HG03280 (cell line): ENCODE measurements around the gene PIK3R2.
A peak's percentile ranks its signal among the peaks of the same experiment; 100 is the strongest.
"Not testable (repeated sequence)": the region's sequence is repeated elsewhere in the genome, so short reads cannot be mapped to it uniquely, and the experiment has no call there.

Source experiments
- ATAC-seq: cut with Tn5 transposase; IDR thresholded peaks from one replicate; pipeline ENCODE4 v1.9.1; 2021; ENCODE audit warnings: mild to moderate bottlenecking, moderate library complexity; ENCODE audit not compliant: unreplicated experiment

Gene PIK3R2

DNA sequence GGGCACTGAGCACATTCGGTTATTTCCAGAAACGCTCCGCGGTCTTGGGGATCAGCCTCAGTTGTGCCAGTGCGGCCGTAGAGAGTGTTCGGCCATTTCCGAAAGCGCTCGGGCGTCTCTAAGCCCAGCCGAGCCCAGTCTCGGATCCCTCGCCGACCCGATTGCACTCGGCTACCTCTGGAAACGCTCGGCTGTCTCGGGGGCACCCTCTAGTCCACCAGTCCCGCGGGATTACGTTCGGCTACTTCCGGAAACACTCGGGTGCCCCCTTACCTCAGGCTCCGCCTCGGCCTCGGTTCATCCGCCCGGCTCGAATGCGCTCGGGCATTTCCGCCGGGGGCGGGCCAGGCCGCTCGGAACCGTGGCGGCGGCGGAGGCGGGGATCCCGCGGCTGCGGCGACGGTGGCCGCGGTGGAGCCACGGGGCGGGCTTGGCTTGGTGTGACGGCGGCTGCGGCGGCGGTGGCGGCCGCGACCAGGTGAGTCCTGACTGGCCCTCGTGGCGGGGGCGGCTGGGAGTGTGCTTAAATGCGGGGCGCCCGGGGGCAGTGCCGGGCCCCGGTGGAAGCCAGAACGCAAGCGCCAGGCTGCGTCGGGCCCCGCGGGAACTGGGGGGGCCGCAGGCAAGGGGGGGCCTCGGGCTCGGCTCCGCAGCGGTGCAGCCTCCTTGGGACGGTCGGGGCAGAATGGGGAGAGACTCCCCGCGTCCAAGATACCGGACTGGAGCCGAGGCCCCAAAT, at the start of gene PIK3R2:
TSS of gene PIK3R2 (plus strand) at position 347 of the 739 bp plus-strand sequence. CDS start 2,717 bp downstream, outside the sequence.
- peak; percentile 75 for ATAC-seq

DNA sequence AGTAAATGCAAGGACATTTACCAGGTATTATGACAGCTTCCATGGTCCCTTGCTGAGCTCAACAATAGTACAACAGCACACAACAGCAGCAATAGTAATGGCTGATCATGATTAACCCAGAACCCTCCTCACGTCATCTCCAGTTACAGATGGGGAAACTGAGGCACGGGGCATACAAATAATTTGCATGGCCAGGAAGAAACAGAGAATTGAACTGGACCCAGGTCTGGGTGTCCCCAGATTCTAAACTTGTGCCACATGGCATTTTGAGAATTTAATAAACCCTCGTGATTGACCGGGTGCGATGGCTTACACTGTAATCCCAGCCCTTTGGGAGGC, 48.2 kb upstream of the PIK3R2 start:
- ATAC-seq: no peak

DNA sequence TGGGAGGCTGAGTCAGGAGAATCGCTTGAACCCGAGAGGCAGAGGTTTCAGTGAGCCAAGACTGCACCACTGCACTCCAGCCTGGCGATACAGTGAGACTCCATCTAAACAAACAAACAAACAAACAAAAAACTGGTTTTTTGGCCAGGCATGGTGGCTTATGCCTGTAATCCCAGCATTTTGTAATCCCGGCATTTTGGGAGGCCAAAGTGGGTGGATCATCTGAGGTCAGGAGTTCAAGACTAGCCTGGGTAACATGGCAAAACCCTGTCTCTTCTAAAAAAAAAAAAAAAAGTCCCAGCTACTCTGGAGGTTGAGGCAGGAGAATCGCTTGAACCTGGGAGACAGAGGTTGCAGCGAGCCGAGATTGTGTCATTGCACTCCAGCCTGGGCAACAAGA, 47.7 kb upstream of the PIK3R2 start:
- ATAC-seq: not testable (repeated sequence)

- ATAC-seq: no peak
These were observed 45.7 kb upstream of the PIK3R2 start for GRCh38 chr19:18107235-18107634.

GRCh38 chr19:18108897-18109296, 44.1 kb upstream of the PIK3R2 start:
- no peak for ATAC-seq

DNA sequence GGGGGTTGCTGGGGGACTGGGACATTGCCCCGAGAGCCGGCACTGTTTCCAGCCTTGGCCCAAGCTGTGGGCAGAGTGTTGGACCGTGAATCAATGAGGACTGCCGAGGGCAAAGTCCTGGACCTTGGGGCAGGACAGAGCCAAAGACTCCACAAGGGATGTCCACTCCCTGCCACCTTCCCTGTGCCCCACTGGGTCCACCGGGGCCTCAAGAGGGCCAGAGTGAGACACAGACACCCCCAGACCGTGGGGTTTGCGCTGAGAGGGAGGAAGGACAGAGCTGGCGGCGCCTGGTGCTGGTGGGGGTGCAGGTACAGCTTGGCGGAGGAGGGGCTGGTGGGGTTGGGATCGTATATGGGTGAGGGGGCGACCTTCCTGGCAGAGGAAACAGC, 43.6 kb upstream of the PIK3R2 start:
- no peak for ATAC-seq

DNA sequence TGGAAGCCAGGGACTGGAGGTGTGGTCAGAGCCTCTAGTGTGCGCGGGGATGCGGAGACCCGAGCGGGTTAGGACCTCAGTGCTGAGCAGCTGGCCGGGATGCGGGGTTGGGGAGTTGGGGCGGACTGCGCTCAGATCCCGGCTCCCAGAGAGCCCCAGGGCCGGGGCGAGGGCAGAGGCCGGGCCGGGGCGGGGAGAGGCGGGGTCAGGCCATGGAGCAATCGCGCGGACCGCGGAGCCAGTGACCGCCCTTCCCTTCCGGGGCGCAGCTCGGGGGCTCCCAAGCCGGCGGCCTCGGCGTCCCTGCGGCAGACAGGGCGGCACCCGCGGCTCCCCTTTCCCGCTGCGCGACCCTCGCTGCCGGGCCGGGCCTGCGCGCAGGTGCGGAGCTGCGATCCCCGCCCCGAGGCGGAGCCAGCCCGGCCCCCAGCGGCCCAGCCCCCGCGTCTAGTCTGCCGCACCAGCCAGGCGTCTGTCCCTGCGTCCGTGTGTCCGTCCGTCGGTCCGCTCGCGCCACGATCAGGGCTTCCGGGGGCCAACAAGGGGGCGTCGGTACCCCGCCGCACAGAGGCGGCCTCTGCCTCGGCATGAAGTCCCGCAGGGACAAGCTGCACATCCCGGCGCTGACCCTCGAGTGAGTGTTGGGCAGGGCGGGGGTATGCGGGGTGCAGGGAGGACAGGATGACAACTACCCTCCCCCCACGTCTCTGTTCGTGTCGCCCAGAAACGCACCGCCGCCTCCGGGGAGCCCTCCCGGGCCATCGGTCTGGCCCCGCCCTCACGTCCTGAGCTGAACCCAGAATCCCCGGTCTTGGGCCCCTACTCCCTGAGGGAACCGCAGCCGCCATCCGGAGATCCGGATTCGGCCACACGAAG, 43.0 kb upstream of the PIK3R2 start:
- no peak for ATAC-seq

- no peak for ATAC-seq
These were observed 42.2 kb upstream of the PIK3R2 start for GRCh38 chr19:18110609-18111232.

DNA sequence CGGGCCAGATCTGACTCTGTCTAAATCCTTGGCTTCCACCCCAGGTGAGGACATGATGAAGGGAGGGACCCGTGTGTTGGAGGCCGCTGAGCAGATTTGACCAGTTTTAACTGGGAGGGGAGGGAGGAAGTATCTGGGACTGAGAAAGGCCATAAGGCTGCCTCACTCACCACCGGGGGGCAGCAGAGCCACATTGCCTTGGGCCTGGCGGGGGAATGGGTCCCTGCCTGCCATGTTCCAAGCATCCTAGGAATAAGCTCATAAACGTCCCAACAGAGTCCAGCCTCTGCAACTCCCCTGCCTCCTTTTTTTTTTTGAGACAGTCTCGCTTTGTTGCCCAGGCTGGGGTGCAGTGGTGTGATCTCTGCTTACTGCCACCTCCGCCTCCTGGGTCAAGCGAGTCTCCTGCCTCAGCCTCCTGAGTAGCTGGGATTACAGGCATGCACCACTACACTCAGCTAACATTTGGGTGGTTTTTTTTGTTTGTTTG, 39.9 kb upstream of the PIK3R2 start:
- no peak for ATAC-seq

GRCh38 chr19:18113827-18114226, 39.1 kb upstream of the PIK3R2 start:
- no peak for ATAC-seq

DNA sequence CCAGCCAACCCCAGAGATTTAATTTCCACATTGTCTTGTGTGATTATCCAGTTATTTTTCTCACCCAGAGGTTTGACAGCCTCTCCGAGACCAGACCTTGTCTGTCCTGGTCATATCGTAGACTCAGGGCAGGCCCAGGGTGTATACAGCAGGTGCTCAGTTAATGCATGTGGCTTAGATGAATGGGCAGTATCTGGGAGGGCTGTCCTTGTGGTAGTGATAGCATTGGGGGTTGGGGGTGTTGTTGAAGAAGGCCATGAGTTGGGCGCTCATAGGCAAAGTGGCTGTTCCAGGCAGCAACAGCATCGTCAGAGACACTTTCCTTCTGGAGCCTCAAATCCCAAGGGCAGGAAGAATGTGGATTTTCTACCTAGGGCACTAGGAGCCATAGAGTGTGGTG, 38.5 kb upstream of the PIK3R2 start:
- ATAC-seq: no peak

- ATAC-seq: no peak
These were observed 35.6 kb upstream of the PIK3R2 start for GRCh38 chr19:18117364-18117691.

GRCh38 chr19:18117692-18118378, 35.1 kb upstream of the PIK3R2 start:
- ATAC-seq: peak; percentile 90

GRCh38 chr19:18118420-18119012, 34.4 kb upstream of the PIK3R2 start:
- ATAC-seq: no peak

DNA sequence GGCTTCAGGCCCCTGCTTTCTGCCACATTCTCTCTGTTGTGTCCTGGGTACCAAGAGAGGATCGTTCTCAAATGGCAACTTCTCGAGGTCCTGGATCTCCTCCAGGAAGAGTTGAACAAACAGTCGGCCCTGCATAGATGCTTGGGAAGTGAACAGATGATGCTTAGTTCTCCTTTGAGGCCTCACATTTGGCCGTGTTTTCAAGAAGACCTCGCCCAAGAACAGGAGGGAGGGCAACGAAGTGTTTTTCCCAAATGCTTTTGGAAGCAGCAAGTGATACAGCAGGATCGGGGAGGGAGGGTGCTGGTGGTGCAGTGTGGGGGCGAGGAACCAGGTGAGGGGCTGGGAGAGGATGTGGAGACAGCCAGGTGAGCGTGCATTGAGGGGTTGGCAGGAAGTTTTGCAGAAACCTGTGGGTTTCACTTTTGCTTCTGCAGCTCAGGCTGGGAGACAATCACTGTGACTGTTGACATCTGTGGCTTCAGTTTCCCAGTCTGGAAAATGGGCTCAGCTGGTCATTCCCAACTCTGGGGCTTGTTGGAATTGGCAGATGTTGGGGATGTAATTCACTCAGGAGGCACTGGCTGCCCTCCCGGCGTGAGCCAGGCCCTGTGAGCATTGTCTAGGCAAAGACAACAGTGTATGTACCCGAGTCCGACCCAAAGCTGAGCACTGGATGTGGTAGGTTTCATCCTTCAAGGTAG, 33.8 kb upstream of the PIK3R2 start:
- ATAC-seq: no peak

GRCh38 chr19:18119717-18120105, 33.3 kb upstream of the PIK3R2 start:
- ATAC-seq: no peak

DNA sequence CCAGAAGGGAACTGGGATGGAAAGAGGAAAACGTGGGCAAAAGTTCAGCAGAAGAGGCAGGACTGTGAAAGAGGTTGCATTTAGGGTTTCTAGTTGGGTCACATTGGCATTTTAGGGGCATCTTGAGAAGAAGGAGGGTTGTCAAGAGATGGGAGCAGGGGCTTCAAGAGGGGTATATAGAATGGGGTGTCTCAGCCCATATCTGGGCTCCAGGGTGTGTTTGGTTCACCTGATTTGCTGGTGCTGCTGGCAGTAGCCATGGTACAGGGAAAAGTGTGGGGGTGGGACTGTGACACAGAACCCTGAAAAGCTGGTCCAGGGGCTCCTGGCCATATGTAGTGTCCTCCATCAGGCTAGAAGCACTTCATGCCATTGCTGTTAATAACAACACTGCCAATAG, 32.8 kb upstream of the PIK3R2 start:
- ATAC-seq: no peak

GRCh38 chr19:18121166-18121565, 31.8 kb upstream of the PIK3R2 start:
- ATAC-seq: no peak

DNA sequence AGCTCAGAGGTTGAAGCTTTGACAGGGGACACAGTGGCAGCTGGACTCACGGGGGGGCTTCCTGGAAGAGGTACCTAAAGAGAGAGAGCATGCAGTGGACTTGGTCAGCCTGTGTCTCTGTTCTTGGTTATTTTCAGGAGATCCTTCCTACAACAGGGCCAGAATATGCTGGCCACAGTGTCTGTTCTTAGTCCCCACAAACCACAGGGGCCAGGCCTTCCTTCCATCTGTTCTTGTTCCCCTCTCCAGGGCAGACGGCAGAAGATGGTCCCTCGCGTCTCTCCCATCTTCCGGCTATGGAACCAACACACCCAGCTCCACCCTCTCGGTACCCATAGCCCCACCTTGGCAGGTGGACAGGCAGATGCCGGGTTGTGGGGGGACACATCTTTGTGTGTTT, 30.5 kb upstream of the PIK3R2 start:
- no peak for ATAC-seq
